Ishikawa (cell line): ENCODE data around the gene CYB5RL.

Experiments
- CEBPB ChIP-seq: IDR thresholded peaks from 2 replicates; pipeline ENCODE4 v1.6.1; 2012
- CREB1 ChIP-seq: IDR thresholded peaks from 2 replicates; pipeline ENCODE4 v1.6.1; 2012; ENCODE audit warnings: low read depth
- EGR1 ChIP-seq: IDR thresholded peaks from 2 replicates; pipeline ENCODE4 v1.6.1; 2012
- EP300 ChIP-seq: IDR thresholded peaks from 2 replicates; pipeline ENCODE4 v1.6.1; 2012; ENCODE audit warnings: borderline replicate concordance
- FOXM1 ChIP-seq: IDR thresholded peaks from 2 replicates; pipeline ENCODE4 v1.6.1; 2012; ENCODE audit warnings: low read depth, borderline replicate concordance
- NFIC ChIP-seq: IDR thresholded peaks from 2 replicates; pipeline ENCODE4 v1.6.1; 2012
- RAD21 ChIP-seq: IDR thresholded peaks from 2 replicates; pipeline ENCODE4 v1.6.1; 2012; ENCODE audit warnings: low read depth
- TAF1 ChIP-seq: IDR thresholded peaks from 2 replicates; pipeline ENCODE4 v1.6.1; 2012; ENCODE audit warnings: low read depth, mild to moderate bottlenecking
- TCF12 ChIP-seq: IDR thresholded peaks from 2 replicates; pipeline ENCODE4 v1.6.1; 2012; ENCODE audit warnings: low read depth
- TEAD4 ChIP-seq: IDR thresholded peaks from 2 replicates; pipeline ENCODE4 v1.6.1; 2012
- YY1 ChIP-seq: IDR thresholded peaks from 2 replicates; pipeline ENCODE4 v1.6.1; 2012; ENCODE audit warnings: low read depth
- ZBTB7A ChIP-seq: IDR thresholded peaks from 2 replicates; pipeline ENCODE4 v1.6.1; 2012; ENCODE audit warnings: low read depth
- TF ChIP-seq, protein P1 (sequence below): IDR thresholded peaks from 2 replicates; pipeline ENCODE4 v1.6.1; 2012
- TF ChIP-seq, protein P2 (sequence below): IDR thresholded peaks from 2 replicates; pipeline ENCODE4 v1.6.1; 2012
- TF ChIP-seq, protein P3 (sequence below): IDR thresholded peaks from 2 replicates; pipeline ENCODE4 v1.6.1; 2012; ENCODE audit warnings: low read depth, mild to moderate bottlenecking

CYB5RL gene

DNA sequence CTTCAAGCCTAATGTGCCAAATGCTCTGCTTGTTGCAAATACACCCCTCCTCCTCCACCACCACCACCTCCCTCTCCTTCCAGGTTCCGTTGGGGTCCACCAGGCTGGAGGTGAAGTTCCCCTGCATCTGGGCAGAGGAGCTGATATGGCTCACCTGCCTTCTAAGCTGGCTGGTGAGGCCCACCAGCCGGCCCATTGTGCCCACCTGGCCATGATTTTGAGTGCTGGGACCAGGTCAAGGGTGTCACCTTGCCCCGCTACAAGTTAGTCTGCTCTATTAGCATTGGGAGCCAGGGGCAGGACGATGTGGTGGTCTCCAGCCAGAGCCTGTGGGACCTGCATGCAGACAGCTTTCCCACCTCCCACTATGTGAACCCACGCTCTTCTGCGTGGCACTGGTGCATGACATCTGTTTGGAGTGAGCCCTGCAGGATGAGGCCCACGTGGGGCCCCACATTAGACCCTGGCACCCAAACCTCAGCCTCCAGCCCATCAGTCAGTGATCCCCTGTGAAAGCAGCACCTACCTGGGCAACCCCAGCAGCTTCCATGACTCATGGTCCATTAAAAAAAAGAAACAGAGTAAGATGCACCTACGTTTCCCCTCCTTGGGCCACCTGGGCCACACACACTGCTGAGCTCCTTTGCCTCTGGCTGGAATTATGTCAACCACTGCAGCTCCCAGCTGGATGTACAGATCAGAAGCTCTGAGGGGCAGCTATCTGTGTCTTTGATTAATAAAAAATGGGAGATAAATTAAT lies 31.4 kb downstream of the CYB5RL start:
- TF ChIP-seq FOXM1 (no peak), EP300 (no peak), EGR1 (no peak), CEBPB (no peak), YY1 (no peak), RAD21 (no peak), TEAD4 (no peak), TCF12 (no peak), CREB1 (no peak), ZBTB7A (no peak), TAF1 (no peak), NFIC (no peak)
- TF ChIP-seq, protein P1, sequence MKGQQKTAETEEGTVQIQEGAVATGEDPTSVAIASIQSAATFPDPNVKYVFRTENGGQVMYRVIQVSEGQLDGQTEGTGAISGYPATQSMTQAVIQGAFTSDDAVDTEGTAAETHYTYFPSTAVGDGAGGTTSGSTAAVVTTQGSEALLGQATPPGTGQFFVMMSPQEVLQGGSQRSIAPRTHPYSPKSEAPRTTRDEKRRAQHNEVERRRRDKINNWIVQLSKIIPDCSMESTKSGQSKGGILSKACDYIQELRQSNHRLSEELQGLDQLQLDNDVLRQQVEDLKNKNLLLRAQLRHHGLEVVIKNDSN, result no peak
- TF ChIP-seq, protein P2, sequence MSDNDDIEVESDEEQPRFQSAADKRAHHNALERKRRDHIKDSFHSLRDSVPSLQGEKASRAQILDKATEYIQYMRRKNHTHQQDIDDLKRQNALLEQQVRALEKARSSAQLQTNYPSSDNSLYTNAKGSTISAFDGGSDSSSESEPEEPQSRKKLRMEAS, result no peak
- TF ChIP-seq, protein P3, sequence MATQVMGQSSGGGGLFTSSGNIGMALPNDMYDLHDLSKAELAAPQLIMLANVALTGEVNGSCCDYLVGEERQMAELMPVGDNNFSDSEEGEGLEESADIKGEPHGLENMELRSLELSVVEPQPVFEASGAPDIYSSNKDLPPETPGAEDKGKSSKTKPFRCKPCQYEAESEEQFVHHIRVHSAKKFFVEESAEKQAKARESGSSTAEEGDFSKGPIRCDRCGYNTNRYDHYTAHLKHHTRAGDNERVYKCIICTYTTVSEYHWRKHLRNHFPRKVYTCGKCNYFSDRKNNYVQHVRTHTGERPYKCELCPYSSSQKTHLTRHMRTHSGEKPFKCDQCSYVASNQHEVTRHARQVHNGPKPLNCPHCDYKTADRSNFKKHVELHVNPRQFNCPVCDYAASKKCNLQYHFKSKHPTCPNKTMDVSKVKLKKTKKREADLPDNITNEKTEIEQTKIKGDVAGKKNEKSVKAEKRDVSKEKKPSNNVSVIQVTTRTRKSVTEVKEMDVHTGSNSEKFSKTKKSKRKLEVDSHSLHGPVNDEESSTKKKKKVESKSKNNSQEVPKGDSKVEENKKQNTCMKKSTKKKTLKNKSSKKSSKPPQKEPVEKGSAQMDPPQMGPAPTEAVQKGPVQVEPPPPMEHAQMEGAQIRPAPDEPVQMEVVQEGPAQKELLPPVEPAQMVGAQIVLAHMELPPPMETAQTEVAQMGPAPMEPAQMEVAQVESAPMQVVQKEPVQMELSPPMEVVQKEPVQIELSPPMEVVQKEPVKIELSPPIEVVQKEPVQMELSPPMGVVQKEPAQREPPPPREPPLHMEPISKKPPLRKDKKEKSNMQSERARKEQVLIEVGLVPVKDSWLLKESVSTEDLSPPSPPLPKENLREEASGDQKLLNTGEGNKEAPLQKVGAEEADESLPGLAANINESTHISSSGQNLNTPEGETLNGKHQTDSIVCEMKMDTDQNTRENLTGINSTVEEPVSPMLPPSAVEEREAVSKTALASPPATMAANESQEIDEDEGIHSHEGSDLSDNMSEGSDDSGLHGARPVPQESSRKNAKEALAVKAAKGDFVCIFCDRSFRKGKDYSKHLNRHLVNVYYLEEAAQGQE, result no peak

GRCh38 chr1:54167422-54168139 lies 32.2 kb downstream of the CYB5RL start:
- TF ChIP-seq EGR1, result no peak
- TF ChIP-seq FOXM1, result no peak
- no peak for TF ChIP-seq ZBTB7A
- TF ChIP-seq TEAD4, result no peak
- no peak for TF ChIP-seq CREB1
- TF ChIP-seq, protein P1, result no peak
- TF ChIP-seq EP300, result no peak
- no peak for TF ChIP-seq YY1
- TF ChIP-seq, protein P3, result no peak
- no peak for TF ChIP-seq NFIC
- TF ChIP-seq RAD21, result no peak
- TF ChIP-seq, protein P2, result no peak
- no peak for TF ChIP-seq CEBPB
- no peak for TF ChIP-seq TAF1
- TF ChIP-seq TCF12, result no peak

- no peak for TF ChIP-seq RAD21
- TF ChIP-seq, protein P1, result no peak
- TF ChIP-seq EP300, result no peak
- TF ChIP-seq FOXM1, result no peak
- no peak for TF ChIP-seq TEAD4
- TF ChIP-seq, protein P3, result no peak
- no peak for TF ChIP-seq NFIC
- no peak for TF ChIP-seq ZBTB7A
- no peak for TF ChIP-seq YY1
- TF ChIP-seq TCF12, result no peak
- TF ChIP-seq CREB1, result no peak
- TF ChIP-seq, protein P2, result no peak
- TF ChIP-seq CEBPB, result no peak
- no peak for TF ChIP-seq EGR1
- no peak for TF ChIP-seq TAF1
These were observed 34.7 kb downstream of the CYB5RL start for GRCh38 chr1:54165146-54165545.
